Measurements from ENCODE around the gene KIAA0513. TPM values are rescaled to one million over a fixed set of nuclear protein-coding genes. Genes with fewer than 3 reads are reported as not detected.

The KIAA0513 gene
- total RNA-seq, 4 donors from 2014 or later: 5.5 to 13.8 (median 11.7) TPM

DNA sequence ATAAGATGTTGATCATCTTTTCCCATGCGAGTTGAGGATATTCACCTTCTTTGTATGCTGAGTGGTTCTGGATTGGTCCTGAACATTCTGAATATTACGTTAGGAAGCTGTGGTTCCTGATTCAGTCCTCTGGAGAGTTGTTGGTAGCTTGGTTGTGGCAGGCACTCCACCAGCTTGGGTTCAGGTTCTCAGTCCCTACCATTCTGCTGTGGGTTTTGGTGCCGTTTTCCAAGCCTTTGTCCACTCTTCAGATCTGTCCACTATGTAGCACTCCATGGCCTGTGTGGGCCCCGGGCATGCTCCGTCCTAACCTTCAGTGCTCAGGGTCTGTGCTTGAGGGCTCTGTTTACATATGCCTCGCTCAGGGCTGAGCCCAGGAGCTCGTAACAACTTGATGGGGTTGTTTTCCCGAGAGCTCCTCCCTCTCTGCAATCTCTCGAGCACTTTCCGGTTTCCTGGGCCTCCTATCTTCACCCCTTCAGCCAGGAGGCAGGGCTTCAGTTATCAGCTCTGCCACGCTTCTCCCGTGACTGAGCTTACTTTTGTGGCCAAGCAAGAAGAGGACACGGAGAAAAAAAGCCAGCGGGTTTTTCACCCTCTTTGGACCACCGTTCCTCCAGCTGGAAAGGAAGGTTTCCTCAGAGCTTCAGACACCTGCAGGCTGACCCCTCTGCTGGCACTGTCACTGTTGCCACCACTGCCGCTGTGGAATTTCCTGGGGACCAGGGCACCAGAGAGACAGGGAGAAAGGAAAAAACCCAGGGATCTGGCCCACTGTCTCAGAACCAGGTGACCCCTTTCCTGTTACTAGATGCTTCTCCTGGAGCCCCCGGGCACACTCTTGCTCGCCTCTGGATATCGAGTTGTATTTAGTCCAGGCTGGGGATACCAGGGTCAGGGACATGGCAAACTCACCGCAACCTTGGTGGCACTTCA is 19.6 kb downstream of the KIAA0513 start:
- TF ChIP-seq, protein P1, sequence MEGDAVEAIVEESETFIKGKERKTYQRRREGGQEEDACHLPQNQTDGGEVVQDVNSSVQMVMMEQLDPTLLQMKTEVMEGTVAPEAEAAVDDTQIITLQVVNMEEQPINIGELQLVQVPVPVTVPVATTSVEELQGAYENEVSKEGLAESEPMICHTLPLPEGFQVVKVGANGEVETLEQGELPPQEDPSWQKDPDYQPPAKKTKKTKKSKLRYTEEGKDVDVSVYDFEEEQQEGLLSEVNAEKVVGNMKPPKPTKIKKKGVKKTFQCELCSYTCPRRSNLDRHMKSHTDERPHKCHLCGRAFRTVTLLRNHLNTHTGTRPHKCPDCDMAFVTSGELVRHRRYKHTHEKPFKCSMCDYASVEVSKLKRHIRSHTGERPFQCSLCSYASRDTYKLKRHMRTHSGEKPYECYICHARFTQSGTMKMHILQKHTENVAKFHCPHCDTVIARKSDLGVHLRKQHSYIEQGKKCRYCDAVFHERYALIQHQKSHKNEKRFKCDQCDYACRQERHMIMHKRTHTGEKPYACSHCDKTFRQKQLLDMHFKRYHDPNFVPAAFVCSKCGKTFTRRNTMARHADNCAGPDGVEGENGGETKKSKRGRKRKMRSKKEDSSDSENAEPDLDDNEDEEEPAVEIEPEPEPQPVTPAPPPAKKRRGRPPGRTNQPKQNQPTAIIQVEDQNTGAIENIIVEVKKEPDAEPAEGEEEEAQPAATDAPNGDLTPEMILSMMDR (IDR thresholded peaks at IDR 0.05; ENCODE audit: low read depth): no peak

DNA sequence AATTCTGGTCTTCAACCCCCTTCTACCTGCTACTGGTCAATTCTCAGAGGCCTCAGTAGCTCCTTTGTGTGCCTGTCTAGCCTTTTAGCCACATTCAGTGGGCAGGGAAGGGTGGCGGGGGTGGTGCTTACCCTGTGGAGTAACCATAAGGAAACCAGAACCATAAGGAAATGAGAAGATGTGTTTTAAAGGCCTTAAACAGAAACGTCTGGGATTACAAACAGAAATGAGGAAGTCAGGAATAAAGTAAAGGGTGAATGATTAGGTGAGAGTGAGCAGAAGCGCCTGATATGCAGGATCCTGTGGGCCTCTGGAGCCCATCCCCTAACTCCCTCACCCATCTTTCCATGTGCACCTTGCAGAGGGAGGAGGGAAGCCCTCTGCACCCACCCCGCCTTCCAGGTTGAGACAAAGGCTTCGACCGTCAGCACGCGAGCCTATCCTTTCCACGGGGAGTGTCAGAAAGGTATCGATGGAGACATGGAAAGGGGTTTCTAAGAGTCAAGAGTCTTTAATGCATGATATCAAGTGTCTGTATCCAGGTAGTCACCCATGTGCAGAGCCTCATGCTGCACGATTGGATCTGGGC is 20.4 kb downstream of the KIAA0513 start:
- TF ChIP-seq, protein P1 (IDR thresholded peaks at IDR 0.05; ENCODE audit: low read depth): no peak

DNA sequence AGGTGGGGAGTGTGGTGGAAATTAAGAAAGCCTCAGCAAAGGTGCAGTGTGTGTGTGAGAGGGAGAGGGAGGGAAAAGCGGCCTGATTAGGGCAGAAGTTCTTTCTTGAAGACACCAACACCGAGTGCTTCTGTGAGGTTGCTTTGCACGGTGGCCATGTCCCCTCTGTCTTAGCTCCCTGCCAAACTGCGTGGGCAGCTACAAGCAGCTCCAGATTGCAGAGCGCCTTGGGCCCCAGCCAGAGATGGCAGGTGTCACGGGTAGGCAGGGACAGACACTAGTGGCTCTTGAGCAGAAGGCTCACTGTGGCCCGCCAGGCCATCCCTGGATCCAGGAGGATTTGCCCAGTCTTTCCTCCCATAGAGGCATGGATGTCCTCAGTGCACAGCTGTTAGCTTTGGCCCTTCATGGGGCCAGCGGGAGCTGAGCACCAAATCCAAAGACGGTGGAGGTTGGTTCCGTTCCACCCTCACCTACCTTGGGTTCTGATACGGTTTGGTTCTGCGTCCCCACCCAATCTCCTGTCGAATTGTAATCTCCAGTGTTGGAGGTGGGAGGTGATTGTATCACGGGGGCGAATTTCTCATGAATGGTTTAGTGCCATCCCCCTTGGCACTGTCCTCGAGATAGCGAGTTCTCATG is 21.4 kb downstream of the KIAA0513 start:
- TF ChIP-seq, protein P1 (IDR thresholded peaks at IDR 0.05; ENCODE audit: low read depth): no peak

DNA sequence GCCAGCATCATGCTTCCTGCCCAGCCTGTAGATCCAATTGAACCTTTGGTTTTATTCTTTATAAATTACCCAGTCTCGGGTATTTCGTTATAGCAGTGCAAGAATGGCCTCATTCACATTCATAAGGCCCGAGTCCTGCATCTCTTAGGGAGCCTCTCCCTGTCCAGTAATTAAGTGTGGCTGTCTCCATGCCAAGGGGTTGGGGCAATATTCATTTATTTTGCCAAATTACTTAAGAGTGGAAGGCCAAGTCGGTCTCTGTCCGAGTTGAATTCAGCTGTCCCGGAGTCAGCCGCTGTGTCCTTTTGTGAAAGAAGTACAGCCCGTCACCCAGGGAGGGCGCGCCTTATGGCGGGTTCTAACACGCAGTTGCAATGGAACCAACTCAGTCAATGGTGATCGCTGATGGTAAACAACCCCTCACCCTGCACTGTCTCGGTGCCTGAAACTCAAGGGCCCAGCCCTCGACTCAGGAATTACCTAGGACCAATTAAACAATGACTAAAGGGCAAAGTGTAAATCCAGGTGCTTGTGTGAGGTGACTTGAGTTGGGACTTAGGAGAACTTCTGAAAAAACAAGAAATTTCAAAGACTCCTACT is 22.2 kb downstream of the KIAA0513 start:
- TF ChIP-seq, protein P1 (IDR thresholded peaks at IDR 0.05; ENCODE audit: low read depth): no peak

DNA sequence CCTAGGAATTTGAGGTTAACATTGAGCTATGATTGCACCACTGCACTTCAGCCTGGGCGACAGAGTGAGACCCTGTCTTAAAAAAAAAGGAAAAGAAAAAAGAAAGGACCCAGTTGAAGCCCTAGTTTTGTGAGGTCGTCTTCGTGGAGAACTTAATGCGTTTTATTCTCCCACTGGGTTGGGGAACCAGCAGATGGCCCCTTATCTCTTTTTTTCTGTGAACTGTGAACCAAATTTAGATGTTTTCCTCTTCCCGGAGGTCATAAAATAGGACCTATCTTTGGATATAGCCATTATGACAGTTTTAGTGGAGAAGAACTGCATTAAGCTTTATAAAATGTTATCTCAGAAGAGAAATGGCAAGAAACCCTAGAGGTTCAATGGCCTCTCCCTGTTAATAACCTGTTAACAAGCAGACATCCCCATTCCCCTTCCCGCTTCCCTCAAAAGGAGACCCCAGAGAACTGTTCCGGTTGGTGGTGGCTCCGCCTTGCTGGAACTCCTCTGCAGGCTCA is 23.5 kb downstream of the KIAA0513 start:
- TF ChIP-seq, protein P1 (IDR thresholded peaks at IDR 0.05; ENCODE audit: low read depth): no peak

DNA sequence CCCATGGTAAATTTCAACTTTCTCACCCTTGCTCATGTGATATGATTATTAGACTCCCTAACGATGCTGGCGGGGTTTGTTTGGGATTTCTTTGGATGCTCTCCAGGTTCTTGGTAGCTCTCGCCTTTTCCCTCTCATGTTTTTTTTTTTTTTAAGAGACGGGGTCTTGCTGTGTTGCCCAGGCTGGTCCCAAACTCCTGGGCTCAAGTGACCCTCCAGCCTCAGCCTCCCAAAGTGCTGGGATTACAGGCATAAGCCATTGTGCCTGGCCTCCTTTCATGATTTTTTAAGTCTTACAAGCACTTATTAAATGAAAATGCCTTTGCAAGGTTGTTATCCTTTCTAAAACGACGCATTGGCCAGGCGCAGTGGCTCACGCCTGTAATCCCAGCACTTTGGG is 24.1 kb downstream of the KIAA0513 start:
- TF ChIP-seq, protein P1 (IDR thresholded peaks at IDR 0.05; ENCODE audit: low read depth): no peak
